Thoracic aorta (tissue), 2 donors: ENCODE data around the gene OOSP3. TPM values are rescaled to one million over a fixed set of nuclear protein-coding genes. Genes with fewer than 3 reads are reported as not detected.

Experiments
- ATAC-seq: fragments of 150-250 bp; one replicate; pipeline ENCODE4 v1.8.0; 2017; ENCODE audit warnings: low read depth; ENCODE audit not compliant: insufficient number of reproducible peaks, low FRiP score
- DNase-seq: peaks from one replicate; pipeline ENCODE4 v3.0.0-alpha.2; 2020; ENCODE audit warnings: low spot score
- H3K27ac ChIP-seq, 2 donors: fragments of 200-600 bp; sonication (generic); 1 replicate in 1 of 2; 2 replicates in 1 of 2; pipeline ENCODE4 v1.5.1; 2016; ENCODE audit warnings: mild to moderate bottlenecking in 2 of 2, moderate library complexity in 2 of 2
- H3K27me3 ChIP-seq: fragments of 200-600 bp; sonication (generic); replicated peaks from 2 replicates; pipeline ENCODE4 v1.6.0; 2016; ENCODE audit warnings: mild to moderate bottlenecking; ENCODE audit not compliant: insufficient read depth
- H3K36me3 ChIP-seq: fragments of 200-600 bp; sonication (generic); one replicate; pipeline ENCODE4 v1.5.1; 2016
- H3K4me1 ChIP-seq, 2 donors: fragments of 200-600 bp; sonication (generic); 1 replicate in 1 of 2; 2 replicates in 1 of 2; pipeline versions ENCODE4 v1.5.1 to v1.6.0; 2016; ENCODE audit warnings: low read depth in 2 of 2, mild to moderate bottlenecking in 1 of 2; ENCODE audit not compliant: control insufficient read depth in 1 of 2
- H3K4me3 ChIP-seq: fragments of 200-600 bp; sonication (generic); 2 replicates; pipeline ENCODE4 v1.5.1; 2016; ENCODE audit warnings: mild to moderate bottlenecking
- H3K9me3 ChIP-seq: fragments of 200-600 bp; sonication (generic); 2 replicates; pipeline ENCODE4 v1.5.1; 2016
- total RNA-seq, 2 donors: library from RNA; depleted of rRNA; stranded (reverse); fragments of >200 nt; gene quantifications; one replicate each; pipeline versions ENCODE4 v1.1.0 to v1.2.3, GENCODE V29; 2016
- TF ChIP-seq, protein P1 (sequence below): fragments of 200-600 bp; sonication (generic); IDR thresholded peaks from one replicate; pipeline ENCODE4 v1.5.1; 2019; ENCODE audit warnings: antibody characterized with exemption

OOSP3 gene
- total RNA-seq, 2 donors from 2014 or later, result not detected

DNA sequence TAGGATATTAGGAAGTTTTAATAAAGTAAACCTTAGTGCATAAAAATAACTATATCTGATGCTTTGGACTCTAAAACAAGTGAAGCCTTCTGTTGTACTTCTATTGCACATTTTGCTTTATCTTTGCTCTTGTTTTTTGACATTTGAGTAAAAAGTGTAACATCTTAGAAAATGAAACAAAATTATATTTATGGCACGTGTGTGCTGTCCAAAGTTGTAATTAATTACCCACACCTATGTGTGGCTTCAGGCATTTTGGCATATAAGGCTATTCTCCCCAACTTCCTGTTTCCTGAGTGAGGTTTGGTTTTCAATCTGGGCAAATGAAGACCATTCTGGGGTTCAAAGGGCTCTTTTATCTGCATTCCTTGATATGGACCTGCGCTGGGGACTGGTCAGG is 59.5 kb downstream of the OOSP3 start, which contains the start of gene OOSP1:
OOSP1 (plus strand) TSS at position 301 of the 400 bp plus-strand sequence; CDS start at position 324, 23 bp downstream.
- no peaks in the 10 kb centered on the region for H3K4me1 ChIP-seq
- TF ChIP-seq, protein P1, sequence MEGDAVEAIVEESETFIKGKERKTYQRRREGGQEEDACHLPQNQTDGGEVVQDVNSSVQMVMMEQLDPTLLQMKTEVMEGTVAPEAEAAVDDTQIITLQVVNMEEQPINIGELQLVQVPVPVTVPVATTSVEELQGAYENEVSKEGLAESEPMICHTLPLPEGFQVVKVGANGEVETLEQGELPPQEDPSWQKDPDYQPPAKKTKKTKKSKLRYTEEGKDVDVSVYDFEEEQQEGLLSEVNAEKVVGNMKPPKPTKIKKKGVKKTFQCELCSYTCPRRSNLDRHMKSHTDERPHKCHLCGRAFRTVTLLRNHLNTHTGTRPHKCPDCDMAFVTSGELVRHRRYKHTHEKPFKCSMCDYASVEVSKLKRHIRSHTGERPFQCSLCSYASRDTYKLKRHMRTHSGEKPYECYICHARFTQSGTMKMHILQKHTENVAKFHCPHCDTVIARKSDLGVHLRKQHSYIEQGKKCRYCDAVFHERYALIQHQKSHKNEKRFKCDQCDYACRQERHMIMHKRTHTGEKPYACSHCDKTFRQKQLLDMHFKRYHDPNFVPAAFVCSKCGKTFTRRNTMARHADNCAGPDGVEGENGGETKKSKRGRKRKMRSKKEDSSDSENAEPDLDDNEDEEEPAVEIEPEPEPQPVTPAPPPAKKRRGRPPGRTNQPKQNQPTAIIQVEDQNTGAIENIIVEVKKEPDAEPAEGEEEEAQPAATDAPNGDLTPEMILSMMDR, result no peak
- no peaks in the 10 kb centered on the region for H3K36me3 ChIP-seq
- H3K9me3 ChIP-seq, result no peaks in the 10 kb centered on the region
- no peak within 1 kb of the TSS for H3K27ac ChIP-seq
- H3K27me3 ChIP-seq, result no peaks in the 10 kb centered on the region
- ATAC-seq (no peak), DNase-seq (no peak)
- no peak within 1 kb of the TSS for H3K4me3 ChIP-seq

DNA sequence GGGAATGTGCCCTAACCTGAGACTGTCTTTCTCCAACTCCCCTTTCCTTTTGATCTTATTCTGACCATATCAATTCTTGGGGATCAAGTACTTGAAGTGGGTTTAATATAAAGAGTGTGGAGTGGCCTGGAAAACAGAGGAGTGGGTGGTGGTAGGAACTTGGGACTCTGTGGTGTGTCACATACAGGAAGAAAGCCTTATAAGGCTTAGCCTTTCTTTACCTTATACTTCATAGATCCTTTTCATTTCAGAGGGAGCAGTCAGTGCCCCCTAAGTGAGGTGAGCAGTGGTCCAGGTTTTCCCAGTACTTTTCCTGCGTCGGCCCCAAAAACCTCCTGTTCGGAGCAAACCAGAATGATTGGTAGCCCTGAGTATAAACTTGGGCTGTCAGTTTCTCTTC is 60.1 kb downstream of the OOSP3 start:
- Histone ChIP-seq H3K4me3 (no peak overlapping the region), H3K9me3 (no peaks in the 10 kb centered on the region), H3K36me3 (no peaks in the 10 kb centered on the region), H3K27me3 (no peaks in the 10 kb centered on the region), H3K27ac (no peak overlapping the region), H3K4me1 (no peaks in the 10 kb centered on the region)
- no peak for ATAC-seq
- no peak for DNase-seq
- TF ChIP-seq, protein P1, result no peak

DNA sequence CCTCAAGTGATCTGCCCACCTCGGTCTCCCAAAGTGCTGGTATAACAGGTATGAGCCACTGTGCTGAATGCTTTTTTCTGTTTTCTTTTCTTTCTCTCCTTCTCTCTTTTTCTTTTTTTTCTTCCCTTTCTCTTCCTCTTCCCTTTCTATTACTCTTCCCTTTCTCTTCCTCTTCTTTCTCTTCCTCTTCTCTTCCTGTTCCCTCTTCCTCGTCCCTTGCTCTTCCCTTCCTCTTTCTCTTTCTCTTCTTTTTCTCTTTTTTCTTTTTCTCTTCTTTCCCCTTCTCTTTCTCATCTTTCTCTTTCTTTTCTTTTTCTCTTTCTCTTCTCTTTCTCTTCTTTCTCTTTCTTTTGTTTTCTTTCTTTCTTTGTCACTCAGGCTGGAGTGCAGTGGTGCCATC is 60.9 kb downstream of the OOSP3 start:
- H3K9me3 ChIP-seq, result no peaks in the 10 kb centered on the region
- H3K4me3 ChIP-seq, result no peak overlapping the region
- no peaks in the 10 kb centered on the region for H3K36me3 ChIP-seq
- H3K27ac ChIP-seq, result no peak overlapping the region
- no peaks in the 10 kb centered on the region for H3K4me1 ChIP-seq
- no peak for ATAC-seq
- H3K27me3 ChIP-seq, result no peaks in the 10 kb centered on the region
- TF ChIP-seq, protein P1, result no peak
- no peak for DNase-seq

DNA sequence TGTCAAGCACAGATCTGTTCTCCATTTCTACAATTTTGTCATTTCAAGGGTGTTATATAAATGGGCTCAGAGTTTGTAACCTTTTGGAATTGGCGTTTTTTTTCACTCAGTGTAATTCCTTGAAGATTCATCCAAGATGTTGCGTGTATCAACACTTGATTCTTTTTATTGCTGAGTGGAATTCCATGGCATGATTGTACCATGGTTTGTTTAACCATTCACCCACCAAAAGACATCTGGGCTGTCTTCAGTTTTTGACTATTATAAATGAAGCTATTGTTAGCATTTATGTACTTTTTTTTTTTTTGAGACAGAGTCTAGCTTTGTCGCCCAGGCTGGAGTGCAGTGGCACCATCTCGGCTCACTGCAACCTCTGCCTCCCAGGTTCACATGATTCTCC is 62.5 kb downstream of the OOSP3 start:
- Histone ChIP-seq H3K27me3 (no peaks in the 10 kb centered on the region), H3K27ac (no peak overlapping the region), H3K9me3 (no peaks in the 10 kb centered on the region), H3K4me1 (no peaks in the 10 kb centered on the region), H3K36me3 (no peaks in the 10 kb centered on the region), H3K4me3 (no peak overlapping the region)
- TF ChIP-seq, protein P1, result no peak
- no peak for ATAC-seq
- no peak for DNase-seq

DNA sequence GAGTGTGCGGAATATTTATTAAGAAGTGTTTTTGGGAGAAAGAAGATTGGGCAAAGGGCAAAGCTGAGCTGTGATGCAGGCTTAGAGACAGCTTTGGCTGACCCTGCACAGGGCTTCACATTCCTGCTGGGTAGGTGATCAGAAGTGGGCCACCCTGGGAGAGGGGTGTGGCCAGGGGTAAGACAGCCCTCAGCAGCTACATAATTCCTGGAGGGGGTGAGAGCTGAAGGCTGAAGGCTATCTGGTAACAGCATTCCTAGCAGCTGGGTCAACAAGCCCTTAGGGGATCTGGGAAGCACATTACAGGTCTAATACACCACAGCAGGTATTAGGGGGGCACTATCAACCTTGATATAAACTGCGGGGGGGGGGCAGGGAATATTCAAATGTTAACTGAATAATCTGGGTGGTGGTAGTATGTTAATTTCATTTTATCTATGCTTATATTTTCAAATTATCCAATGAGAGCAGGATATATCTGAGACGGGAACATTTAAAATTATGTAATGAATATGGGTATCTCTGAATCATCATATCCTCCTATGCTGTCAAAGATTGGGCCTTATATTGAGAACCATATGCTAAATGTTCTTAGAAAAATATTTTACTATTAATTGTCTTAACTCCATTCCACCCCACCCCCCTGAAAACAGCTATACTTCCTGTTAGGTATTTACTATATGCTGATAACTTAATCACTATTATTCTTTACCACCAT is 65.6 kb downstream of the OOSP3 start:
- no peak overlapping the region for H3K4me3 ChIP-seq
- H3K9me3 ChIP-seq, result no peaks in the 10 kb centered on the region
- H3K4me1 ChIP-seq, result no peaks in the 10 kb centered on the region
- no peak overlapping the region for H3K27ac ChIP-seq
- H3K36me3 ChIP-seq, result no peaks in the 10 kb centered on the region
- H3K27me3 ChIP-seq, result no peaks in the 10 kb centered on the region
- TF ChIP-seq, protein P1, result no peak
- no peak for DNase-seq
- no peak for ATAC-seq
